ENCODE results near the gene WEE1.

DNA sequence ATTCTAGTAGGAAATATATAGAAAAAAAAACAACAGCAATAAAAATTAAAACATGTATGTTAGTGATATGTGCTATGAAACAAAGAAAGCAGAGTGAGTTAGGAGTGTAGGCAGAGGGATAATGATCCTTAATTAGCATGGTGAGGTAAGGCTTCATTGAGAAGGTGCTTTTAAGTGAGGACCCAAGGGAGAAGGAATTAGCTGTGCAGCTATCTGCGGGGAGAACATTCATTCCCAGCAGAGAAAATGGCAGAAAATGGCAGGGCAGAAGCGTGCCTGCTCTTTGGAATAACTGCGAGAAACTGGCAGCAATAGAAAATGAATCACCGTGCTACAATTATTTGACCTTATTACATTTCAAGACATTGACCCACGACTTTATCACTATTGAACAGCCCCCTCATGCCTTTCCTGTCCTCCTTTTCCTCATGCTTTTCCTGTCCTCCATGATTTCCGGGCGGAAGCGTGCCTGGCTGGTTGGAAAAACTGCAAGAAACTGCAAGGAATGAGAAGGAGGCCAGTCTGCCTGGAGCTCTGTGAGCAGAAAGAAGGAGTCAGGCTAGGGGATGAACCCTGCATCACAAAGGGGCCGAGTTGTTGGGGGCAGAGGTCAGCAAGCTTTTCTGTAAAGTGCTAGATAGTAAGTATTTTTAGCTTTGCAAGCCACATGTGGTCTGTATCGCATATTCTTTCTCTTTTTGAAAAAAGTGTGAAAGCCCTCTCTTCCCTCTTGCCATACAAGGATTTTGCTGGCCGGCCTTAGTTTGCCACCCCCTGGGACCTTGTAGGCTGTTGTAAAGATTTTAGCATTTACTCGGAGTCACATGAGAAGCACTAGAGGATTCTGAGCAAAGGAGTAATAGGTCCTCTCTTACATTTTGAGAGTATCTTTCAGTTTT lies 53.3 kb downstream of the WEE1 start:
- TF ChIP-seq POLR2AphosphoS5 (IDR thresholded peaks at IDR 0.05) (no peak), POLR2A (IDR thresholded peaks at IDR 0.05) (no peak)
- TF ChIP-seq, protein P1, sequence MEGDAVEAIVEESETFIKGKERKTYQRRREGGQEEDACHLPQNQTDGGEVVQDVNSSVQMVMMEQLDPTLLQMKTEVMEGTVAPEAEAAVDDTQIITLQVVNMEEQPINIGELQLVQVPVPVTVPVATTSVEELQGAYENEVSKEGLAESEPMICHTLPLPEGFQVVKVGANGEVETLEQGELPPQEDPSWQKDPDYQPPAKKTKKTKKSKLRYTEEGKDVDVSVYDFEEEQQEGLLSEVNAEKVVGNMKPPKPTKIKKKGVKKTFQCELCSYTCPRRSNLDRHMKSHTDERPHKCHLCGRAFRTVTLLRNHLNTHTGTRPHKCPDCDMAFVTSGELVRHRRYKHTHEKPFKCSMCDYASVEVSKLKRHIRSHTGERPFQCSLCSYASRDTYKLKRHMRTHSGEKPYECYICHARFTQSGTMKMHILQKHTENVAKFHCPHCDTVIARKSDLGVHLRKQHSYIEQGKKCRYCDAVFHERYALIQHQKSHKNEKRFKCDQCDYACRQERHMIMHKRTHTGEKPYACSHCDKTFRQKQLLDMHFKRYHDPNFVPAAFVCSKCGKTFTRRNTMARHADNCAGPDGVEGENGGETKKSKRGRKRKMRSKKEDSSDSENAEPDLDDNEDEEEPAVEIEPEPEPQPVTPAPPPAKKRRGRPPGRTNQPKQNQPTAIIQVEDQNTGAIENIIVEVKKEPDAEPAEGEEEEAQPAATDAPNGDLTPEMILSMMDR (IDR thresholded peaks at IDR 0.05), result no peak
